Endometrial microvascular endothelial cells (primary cell): ENCODE measurements around the gene LIMK1. TPM values are rescaled to one million over a fixed set of nuclear protein-coding genes. Genes with fewer than 3 reads are reported as not detected.
"Not testable (repeated sequence)": the region's sequence is repeated elsewhere in the genome, so short reads cannot be mapped to it uniquely, and the experiment has no call there.

ENCODE experiments used
- in situ Hi-C: cut with HindIII; loops from 2 replicates; pipeline ENCODE4 v1.10.0; 2017; ENCODE audit warnings: low sequenced_read_pairs, low pct_unique_long_range_greater_than_20kb; ENCODE audit errors: inconsistent ontology term
- total RNA-seq: library from RNA; depleted of rRNA; stranded (reverse); fragments of >200 nt; gene quantifications from one replicate; pipeline ENCODE4 v1.2.3, GENCODE V29; 2015; ENCODE audit errors: inconsistent ontology term

LIMK1 gene
- total RNA-seq, 1 donor from 2014 or later, result 51.8 TPM

DNA sequence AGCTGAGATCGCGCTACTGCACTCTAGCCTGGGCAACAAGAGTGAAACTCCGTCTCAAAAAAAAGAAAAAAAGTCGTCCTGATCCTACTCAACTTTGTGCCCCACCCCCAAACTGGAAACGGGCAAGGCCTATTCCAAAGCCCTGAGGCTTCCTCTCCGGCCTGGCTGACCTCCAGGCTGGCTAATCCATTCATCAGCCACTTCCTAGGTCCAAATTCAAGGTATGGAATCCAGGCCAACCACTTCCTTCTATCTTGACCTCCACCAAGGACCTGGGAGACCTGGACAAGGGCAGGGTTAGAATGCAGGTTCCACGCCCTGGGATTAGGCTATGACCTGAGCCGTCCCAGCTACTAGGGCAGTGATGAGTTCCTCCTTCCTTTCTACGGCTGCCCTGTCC, 70.1 kb downstream of the LIMK1 start:
- in situ Hi-C loops, result no loop called here

DNA sequence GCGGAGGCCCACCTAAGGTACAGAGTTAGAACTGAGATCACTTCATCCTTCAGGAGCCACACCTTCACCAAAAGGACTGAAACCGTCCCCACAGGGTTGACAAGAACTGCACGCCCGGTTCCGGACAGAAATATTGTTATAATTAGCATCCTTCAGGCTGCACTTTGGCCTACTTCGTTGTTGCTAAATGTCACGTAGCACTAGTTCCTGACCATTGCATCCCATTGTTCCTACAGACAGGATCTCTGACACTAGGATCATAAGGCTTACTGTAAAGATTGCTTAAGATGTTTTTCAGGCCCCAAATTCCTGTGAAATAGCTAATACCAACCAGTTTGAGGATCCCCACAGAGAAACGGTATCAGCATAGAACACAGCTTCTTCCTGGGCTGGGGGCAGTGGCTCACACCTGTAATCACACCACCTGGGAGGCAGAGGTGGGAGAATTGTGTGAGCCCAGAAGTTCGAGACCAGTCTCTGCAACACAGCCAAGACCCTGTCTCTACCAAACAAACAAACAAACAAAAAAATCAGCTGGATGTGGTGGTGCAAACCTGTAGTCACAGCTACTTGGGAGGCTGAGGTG, 72.3 kb downstream of the LIMK1 start:
- in situ Hi-C loops, result no loop called here

DNA sequence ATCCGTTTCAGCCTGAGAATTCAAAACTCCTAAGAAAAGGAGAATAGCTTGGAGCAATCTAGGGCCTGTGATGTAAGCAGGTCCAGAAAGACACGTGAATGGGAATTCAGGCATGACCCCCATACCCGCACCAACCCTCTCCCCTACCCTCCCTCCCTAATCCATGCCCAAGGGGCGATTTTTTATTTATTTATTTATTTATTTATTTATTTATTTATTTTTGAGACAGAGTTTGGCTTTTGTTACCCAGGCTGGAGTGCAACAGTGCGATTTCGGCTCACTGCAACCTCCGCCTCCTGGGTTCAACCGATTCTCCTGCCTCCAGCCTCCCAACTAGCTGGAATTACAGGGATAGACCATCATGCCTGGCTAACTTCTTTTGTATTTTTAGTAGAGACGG, 74.0 kb downstream of the LIMK1 start:
- in situ Hi-C loops, result no loop called here

DNA sequence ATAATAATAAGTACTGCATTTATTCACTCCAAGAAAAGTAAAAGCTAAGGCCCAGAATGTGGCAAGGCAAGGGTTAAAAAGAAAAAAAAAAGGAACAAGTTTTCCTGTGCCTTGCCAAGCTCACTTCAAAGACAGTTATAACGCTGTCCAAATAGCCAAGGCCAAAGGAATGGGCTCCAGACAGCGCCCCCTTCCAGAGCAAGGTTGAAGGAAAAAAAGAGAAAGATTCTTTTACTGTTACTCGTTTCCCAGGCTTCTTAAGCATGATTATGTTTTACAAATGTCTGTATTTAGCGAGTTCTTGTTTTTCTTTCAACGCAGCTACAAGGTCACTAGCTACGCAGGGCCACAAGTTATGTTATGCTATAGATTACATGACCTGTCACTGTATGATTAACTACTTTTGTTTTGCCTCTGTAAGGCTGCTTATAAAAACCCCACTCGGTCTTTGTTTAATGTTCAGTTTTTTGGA, 81.4 kb downstream of the LIMK1 start:
- in situ Hi-C loops, result no loop called here

DNA sequence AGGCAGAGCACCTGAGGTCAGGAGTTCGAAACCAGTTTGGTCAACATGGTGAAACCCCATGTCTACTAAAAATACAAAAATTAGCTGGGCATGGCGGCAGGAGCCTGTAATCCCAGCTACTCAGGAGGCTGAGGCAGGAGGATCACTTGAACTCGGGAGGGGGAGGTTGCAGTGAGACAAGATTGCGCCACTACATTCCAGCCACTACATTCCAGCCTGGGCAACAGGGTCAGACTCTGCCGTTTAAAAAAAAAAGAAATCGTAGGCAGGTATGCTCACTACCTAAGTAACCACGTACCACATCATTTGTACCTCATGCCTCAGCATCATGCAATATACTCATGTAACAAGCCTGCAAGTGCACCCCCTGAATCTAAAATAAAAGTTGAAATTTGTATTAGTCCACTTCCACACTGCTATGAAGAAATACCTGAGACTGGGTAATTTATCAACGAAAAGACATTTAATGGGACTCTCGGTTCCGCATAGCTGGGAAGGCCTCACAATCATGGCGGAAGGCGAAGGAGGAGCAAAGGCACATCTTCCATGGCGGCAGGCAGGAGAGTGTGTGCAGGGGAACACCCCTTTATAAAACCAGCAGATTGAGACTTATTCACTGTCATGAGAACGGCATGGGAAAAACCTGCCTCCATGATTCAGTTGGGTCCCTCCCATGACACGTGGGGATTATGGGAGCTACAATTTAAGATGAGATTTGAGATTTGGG, 82.4 kb downstream of the LIMK1 start:
- in situ Hi-C loops, result no loop called here

DNA sequence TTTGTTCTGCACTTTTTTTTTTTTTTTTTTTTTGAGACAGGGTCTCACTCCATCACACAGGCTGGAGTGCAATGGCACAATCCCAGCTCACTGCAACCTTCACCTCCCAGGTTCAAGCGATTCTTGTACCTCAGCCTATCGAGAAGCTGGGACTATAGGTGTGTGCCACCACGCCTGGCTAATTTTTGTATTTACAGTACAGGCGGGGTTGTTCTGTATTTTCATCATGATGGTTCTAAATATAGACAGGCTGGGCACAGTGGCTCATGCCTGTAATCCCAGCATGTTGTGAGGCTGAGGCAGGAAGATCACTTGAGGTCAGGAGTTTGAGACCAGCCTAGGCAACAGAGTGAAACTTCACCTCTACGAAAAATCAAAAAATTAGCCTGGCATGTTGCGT, 83.7 kb downstream of the LIMK1 start:
- in situ Hi-C loops, result not testable (repeated sequence)

Other genes with a start within 250 kb of the LIMK1 start
- gene METTL27, start 241.3 kb upstream of the LIMK1 start, total RNA-seq, result 3.6 TPM
- not detected for gene TMEM270, start 222.6 kb upstream of the LIMK1 start, total RNA-seq
- gene ELN, start 55.6 kb upstream of the LIMK1 start, total RNA-seq, result not detected
- gene EIF4H, start 90.6 kb downstream of the LIMK1 start, total RNA-seq, result 394 TPM
- 0.56 TPM for gene LAT2, start 126.2 kb downstream of the LIMK1 start, total RNA-seq
- gene RFC2, start 170.6 kb downstream of the LIMK1 start, total RNA-seq, result 43.0 TPM
- 19.3 TPM for gene CLIP2, start 205.6 kb downstream of the LIMK1 start, total RNA-seq